Measurements from ENCODE around the gene TMSB10.
A peak's percentile ranks its signal among the peaks of the same experiment; 100 is the strongest.

TMSB10 gene

DNA sequence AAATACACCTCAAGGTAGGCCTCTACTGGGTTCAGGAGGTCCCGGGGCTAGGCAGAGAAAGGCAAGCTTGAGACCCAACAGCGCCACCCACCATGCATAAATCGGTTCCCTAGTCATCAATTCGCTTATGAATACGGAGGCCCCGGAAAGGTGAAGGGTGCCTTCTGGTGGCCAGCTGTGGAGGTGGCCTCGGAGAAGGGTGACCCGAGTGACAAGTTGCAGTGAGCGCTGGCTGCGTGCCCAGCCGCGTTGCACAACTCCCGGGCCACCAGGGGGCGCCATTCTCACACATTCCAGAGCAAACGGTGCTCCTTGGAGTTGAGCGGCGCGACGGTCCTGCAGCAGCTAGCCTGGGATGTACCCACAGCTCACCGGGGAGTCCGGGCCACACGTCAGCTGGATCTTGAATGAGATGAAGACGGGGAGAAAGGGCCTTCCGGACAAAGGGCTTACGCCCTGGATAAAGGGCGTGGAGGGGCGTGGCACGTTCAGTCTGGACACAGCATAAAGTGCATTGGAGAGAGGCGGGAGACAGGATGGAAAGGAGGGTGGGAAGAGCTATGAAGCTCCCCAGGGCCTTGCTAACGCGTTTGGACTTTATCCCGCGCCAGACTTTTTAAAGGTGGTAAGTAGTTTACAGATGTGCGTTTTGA, 20.4 kb downstream of the TMSB10 start:
- Histone ChIP-seq H3K36me3 (no peaks in the 10 kb centered on the region), H3K4me2 (peak overlapping the region; percentile 82), H3K4me1 (peaks cover 35% of the 10 kb centered on the region), H3K9ac (0 out of 2 replicates have a peak overlapping the region, but pooled peaks have one; percentile 64), H3K27me3 (no peaks in the 10 kb centered on the region), H4K20me1 (no peaks in the 10 kb centered on the region), H3K4me3 (peak overlapping the region; percentile 68), H3K27ac (no peak overlapping the region), H3K9me3 (peaks cover 5% of the 10 kb centered on the region; the same call in 1 of the 2 replicates)
- TF ChIP-seq Cebpa-rat (IDR thresholded peaks at IDR 0.05): no peak

DNA sequence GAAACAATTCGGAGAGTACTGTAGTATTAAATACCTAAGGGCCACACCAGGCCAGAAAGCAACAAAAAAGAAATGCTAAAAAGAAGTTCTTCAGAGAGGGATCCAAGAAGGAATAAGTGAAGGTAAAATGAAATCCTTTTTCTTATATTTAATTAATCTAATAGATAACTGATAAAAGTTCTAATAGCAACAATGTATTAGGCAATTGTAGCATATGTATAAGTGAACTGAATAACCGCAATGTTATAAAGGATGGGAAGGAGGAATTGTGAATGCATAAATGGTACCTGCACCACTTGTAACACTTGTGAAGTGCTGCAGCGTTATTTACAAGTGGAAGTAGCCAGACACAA, 21.8 kb downstream of the TMSB10 start:
- no peak overlapping the region for H3K27ac ChIP-seq
- H3K4me2 ChIP-seq: peak overlapping the region; percentile 82
- no peak overlapping the region for H3K9ac ChIP-seq
- peaks cover 35% of the 10 kb centered on the region for H3K4me1 ChIP-seq
- peak overlapping the region; percentile 68; the same call in 1 of the 2 replicates for H3K4me3 ChIP-seq
- H3K36me3 ChIP-seq: no peaks in the 10 kb centered on the region
- no peaks in the 10 kb centered on the region for H4K20me1 ChIP-seq
- peaks cover 5% of the 10 kb centered on the region; the same call in 1 of the 2 replicates for H3K9me3 ChIP-seq
- no peak for TF ChIP-seq Cebpa-rat (IDR thresholded peaks at IDR 0.05)
- H3K27me3 ChIP-seq: no peaks in the 10 kb centered on the region

DNA sequence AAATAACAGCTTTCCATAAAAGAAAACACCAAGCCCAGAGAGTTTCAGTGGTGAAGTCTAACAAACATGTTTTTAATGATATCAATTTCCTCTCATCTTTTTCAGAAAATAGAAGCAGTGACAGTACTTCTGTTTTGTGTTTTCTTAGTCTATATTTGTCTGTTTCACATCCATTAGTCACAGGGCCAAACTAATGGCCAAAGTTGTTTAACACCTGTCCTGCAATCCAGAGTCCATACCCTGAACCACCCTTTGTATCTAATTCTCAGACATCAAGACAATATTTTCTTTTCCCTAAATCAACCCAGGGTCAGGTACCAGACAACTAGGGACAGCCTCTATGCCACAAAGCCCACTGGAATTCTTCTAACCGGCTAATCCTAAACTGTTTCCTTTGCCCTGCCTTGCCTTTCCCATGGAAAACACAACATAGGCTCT, 25.9 kb downstream of the TMSB10 start:
- Histone ChIP-seq H3K27ac (no peak overlapping the region), H3K4me1 (peaks cover 17% of the 10 kb centered on the region), H3K36me3 (no peaks in the 10 kb centered on the region), H3K9ac (no peak overlapping the region), H4K20me1 (no peaks in the 10 kb centered on the region), H3K9me3 (no peaks in the 10 kb centered on the region), H3K4me2 (no peak overlapping the region), H3K4me3 (no peak overlapping the region), H3K27me3 (no peaks in the 10 kb centered on the region)
- TF ChIP-seq Cebpa-rat (IDR thresholded peaks at IDR 0.05): no peak

DNA sequence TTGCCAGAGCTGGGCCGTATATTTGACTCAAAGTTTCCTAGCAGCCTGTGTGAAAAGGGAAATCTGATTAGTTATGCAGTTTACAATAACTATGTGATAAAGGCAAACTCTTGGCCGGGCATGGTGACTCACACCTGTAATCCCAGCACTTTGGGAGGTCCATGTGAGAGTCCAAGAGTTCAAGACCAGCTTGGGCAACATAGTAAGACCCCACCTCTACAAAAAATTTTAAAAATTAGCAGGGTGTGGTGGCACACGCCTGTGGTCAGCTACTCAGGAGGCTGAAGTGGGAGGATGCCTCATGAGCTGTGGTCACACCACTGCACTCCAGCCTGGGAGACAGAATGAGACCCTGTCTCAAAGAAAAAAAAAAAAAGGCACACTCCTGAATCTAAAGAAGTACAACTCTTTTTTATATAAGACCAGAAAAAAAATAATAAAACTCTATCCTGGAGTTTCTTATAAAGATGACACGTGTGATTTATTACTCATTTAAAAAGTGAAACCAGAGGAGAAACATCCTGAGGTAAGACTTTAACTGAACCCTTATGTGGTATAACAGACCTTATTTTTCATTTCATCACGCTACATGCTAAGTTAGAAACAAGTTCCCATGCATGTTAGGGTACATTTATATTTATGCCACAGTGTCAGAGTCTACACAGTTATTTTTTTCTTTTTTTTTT, 32.9 kb downstream of the TMSB10 start:
- Histone ChIP-seq H3K9ac (no peak overlapping the region), H3K9me3 (no peaks in the 10 kb centered on the region), H3K27me3 (no peaks in the 10 kb centered on the region), H3K36me3 (no peaks in the 10 kb centered on the region), H3K4me2 (no peak overlapping the region), H4K20me1 (no peaks in the 10 kb centered on the region), H3K27ac (no peak overlapping the region), H3K4me1 (peaks cover 34% of the 10 kb centered on the region), H3K4me3 (no peak overlapping the region)
- no peak for TF ChIP-seq Cebpa-rat (IDR thresholded peaks at IDR 0.05)

DNA sequence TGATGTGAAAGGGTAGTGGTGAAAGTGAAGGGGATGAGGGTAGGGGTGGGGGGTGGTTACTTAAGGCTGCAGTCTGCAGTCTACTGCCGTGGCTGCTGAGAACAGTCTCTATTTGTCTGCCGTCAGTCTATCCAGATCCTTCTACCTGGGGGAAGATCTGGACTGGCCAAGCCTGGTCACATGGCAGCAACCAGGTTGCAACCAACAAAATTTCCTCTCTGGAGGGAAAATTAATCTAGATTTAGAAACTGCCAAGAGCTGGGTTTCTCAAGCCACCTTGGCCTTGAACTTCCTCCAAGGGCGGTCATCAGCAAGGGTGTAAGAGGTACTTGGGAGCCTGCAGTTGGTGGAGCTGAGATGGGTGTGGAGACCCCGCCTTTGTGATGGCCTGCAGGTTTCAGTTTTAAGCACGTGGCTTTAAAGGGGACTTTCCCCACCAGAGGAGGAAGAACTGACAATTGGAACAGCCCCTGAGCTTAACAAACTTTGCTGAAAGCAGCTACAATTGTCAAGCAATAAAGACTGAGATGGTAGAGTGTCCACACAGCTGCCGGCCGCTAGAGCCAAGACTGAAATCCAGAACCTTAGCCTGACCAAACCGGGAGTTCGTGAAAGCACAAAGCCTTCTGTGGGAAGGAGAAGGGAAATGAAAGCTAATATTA, 34.1 kb downstream of the TMSB10 start:
- H3K9me3 ChIP-seq: no peaks in the 10 kb centered on the region
- H3K27me3 ChIP-seq: no peaks in the 10 kb centered on the region
- 0 out of 2 replicates have a peak overlapping the region, but pooled peaks have one; percentile 48 for H3K9ac ChIP-seq
- H3K36me3 ChIP-seq: no peaks in the 10 kb centered on the region
- TF ChIP-seq Cebpa-rat (IDR thresholded peaks at IDR 0.05): no peak
- no peak overlapping the region for H3K4me3 ChIP-seq
- H4K20me1 ChIP-seq: no peaks in the 10 kb centered on the region
- peak overlapping the region; percentile 64 for H3K4me2 ChIP-seq
- peak overlapping the region; percentile 75 for H3K27ac ChIP-seq
- peaks cover 34% of the 10 kb centered on the region for H3K4me1 ChIP-seq

DNA sequence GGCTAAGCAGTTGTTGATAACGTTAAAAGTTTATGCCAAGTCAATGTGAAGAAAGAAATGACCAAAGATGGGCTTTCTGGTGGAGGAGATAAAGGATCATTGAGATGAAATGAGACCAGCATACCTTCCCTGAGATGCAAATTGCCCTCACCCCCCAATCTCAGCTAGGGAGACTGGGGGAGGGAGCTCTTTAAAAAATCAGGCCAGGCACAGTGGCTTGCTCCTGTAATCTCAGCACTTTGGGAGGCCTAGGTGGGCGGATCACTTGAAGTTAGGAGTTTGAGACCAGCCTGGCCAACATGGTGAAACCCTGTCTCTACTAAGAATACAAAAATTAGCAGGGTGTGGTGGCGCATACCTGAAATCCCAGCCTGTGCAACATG, 34.6 kb downstream of the TMSB10 start:
- Histone ChIP-seq H3K9me3 (no peaks in the 10 kb centered on the region), H3K36me3 (no peaks in the 10 kb centered on the region), H4K20me1 (no peaks in the 10 kb centered on the region), H3K4me2 (peak overlapping the region; percentile 64), H3K4me1 (peaks cover 34% of the 10 kb centered on the region), H3K9ac (0 out of 2 replicates have a peak overlapping the region, but pooled peaks have one; percentile 48), H3K27me3 (no peaks in the 10 kb centered on the region), H3K4me3 (no peak overlapping the region), H3K27ac (peak overlapping the region; percentile 75)
- TF ChIP-seq Cebpa-rat (IDR thresholded peaks at IDR 0.05): no peak

DNA sequence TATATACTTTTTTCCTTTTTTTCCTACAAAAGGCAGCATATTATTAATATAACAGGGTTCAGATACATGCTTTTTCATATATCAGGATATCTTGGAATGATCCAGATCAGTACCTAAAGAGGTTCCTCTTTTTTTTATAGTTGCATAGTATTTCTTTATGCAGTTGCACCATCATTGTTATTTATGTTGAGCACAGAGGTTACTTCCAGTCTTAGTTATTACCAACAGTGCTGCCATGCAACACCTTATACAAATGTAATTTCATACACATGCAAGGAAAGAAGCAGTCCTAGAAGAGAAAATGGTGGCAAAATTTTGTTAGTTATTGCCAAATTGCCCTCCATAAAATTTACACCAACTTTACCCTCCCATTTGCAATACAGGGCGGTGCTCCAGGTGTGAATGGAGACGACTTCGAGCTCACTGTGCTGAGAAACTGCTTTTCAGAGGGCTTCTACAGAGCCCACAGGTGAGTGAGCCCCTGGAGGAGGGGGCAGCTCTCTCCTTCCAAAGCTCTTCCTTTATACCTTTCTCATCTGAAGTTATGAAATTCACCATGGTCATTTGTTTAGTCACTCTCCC, 35.5 kb downstream of the TMSB10 start:
- no peak for TF ChIP-seq Cebpa-rat (IDR thresholded peaks at IDR 0.05)
- Histone ChIP-seq H3K27ac (no peak overlapping the region), H3K9me3 (no peaks in the 10 kb centered on the region), H3K9ac (no peak overlapping the region), H3K36me3 (no peaks in the 10 kb centered on the region), H3K4me3 (no peak overlapping the region), H4K20me1 (no peaks in the 10 kb centered on the region), H3K27me3 (no peaks in the 10 kb centered on the region), H3K4me2 (no peak overlapping the region), H3K4me1 (peaks cover 35% of the 10 kb centered on the region)

DNA sequence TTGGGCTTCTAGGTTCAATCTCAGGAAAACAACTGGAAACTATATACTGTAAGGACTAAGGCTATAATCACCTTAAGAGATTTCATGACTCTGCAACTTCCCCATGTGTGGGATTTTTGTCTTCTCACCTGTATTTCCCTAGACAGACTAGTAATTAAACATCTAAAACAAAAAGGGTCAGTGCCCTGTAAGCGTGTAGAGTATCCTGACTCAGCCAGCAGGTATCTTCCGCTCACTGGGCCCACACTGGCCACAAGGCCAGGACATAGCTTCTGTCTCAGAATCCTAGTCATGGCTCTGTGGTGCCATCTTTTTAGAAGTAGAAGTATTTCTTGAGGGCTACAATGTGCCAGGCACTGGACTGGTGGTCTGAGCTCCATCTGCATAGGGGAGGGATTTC, 36.7 kb downstream of the TMSB10 start:
- Histone ChIP-seq H3K27ac (no peak overlapping the region), H3K9me3 (no peaks in the 10 kb centered on the region), H3K27me3 (no peaks in the 10 kb centered on the region), H3K4me3 (no peak overlapping the region), H3K9ac (no peak overlapping the region), H3K4me2 (no peak overlapping the region), H3K36me3 (no peaks in the 10 kb centered on the region), H4K20me1 (no peaks in the 10 kb centered on the region), H3K4me1 (peaks cover 44% of the 10 kb centered on the region)
- no peak for TF ChIP-seq Cebpa-rat (IDR thresholded peaks at IDR 0.05)

DNA sequence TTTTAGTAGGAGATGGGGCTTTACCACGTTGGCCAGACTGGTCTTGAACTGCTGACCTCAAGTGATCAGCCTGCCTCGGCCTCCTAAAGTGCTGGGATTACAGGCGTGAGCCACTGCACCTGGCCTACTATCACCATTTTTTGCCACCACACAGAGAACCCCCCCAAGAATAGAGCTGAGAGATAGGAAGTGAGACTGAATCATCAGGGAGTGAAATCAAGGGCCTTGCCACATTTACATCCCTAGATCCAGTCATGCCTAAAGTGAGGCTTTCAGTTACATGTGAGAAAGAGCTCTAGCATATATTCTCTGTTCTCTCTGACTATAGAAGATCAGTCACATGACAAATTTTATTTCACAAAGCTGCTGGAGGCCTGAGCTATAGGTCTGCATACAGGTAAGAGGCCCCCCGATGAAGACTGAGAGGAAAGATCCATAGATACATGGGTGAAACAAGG, 37.5 kb downstream of the TMSB10 start:
- TF ChIP-seq Cebpa-rat (IDR thresholded peaks at IDR 0.05): no peak
- Histone ChIP-seq H3K27me3 (no peaks in the 10 kb centered on the region), H3K4me3 (no peak overlapping the region), H3K27ac (no peak overlapping the region), H4K20me1 (no peaks in the 10 kb centered on the region), H3K4me2 (peak overlapping the region; percentile 24; the same call in 1 of the 2 replicates), H3K36me3 (no peaks in the 10 kb centered on the region), H3K4me1 (peaks cover 44% of the 10 kb centered on the region), H3K9me3 (no peaks in the 10 kb centered on the region), H3K9ac (no peak overlapping the region)

All from BLaER1 (cell line).